H9 (cell line): ENCODE results near the gene SRRT. TPM values are rescaled to one million over a fixed set of nuclear protein-coding genes. Genes with fewer than 3 reads are reported as not detected.
A peak's percentile ranks its signal among the peaks of the same experiment; 100 is the strongest.

ENCODE experiments used
- DNase-seq: peaks from one replicate; pipeline ENCODE4 v3.0.0-alpha.2; 2017
- H2AFZ ChIP-seq: one replicate; pipeline ENCODE4 v1.6.1; 2013; ENCODE audit warnings: mild to moderate bottlenecking, low read length, control low read depth, moderate library complexity
- H2AK5ac ChIP-seq: 2 replicates; pipeline ENCODE4 v1.6.1; 2013; ENCODE audit warnings: low read length, control low read depth, mixed read lengths; ENCODE audit not compliant: insufficient read length
- H2BK120ac ChIP-seq: one replicate; pipeline ENCODE4 v1.6.1; 2013; ENCODE audit warnings: low read depth, mild to moderate bottlenecking, low read length, control low read depth, inconsistent platforms; ENCODE audit not compliant: poor library complexity, severe bottlenecking
- H2BK12ac ChIP-seq: 2 replicates; pipeline ENCODE4 v1.6.1; 2013; ENCODE audit warnings: low read length, control low read depth, mixed read lengths, low read depth; ENCODE audit not compliant: insufficient read length
- H2BK15ac ChIP-seq: 2 replicates; pipeline ENCODE4 v1.6.1; 2013; ENCODE audit warnings: low read depth, low read length, control low read depth
- H2BK20ac ChIP-seq: one replicate; pipeline ENCODE4 v1.6.1; 2013; ENCODE audit warnings: low read depth, mild to moderate bottlenecking, low read length, control low read depth, inconsistent platforms; ENCODE audit not compliant: poor library complexity, severe bottlenecking
- H2BK5ac ChIP-seq: 2 replicates; pipeline ENCODE4 v1.6.1; 2013; ENCODE audit warnings: low read length, control low read depth, mixed read lengths; ENCODE audit not compliant: insufficient read length
- H3K14ac ChIP-seq: 2 replicates; pipeline ENCODE4 v1.6.1; 2013; ENCODE audit warnings: low read length, control low read depth; ENCODE audit not compliant: insufficient read depth
- H3K18ac ChIP-seq: 2 replicates; pipeline ENCODE4 v1.6.1; 2013; ENCODE audit warnings: low read depth, mild to moderate bottlenecking, mixed read lengths, low read length, control low read depth; ENCODE audit not compliant: insufficient read length
- H3K23ac ChIP-seq: 2 replicates; pipeline ENCODE4 v1.6.1; 2013; ENCODE audit warnings: low read length, control low read depth, mixed read lengths, low read depth; ENCODE audit not compliant: insufficient read length
- H3K23me2 ChIP-seq: 2 replicates; pipeline ENCODE4 v1.6.1; 2013; ENCODE audit warnings: low read depth, mild to moderate bottlenecking, mixed read lengths, low read length, control low read depth; ENCODE audit not compliant: insufficient read length, poor library complexity, severe bottlenecking
- H3K27ac ChIP-seq: 2 replicates; pipeline ENCODE4 v1.5.1; 2013; ENCODE audit warnings: low read length, control low read depth, mixed read lengths, low read depth; ENCODE audit not compliant: insufficient read length
- H3K27me3 ChIP-seq: 2 replicates; pipeline ENCODE4 v1.6.1; 2013; ENCODE audit warnings: low read length, control low read depth, inconsistent platforms; ENCODE audit not compliant: insufficient read depth
- H3K4ac ChIP-seq: 2 replicates; pipeline ENCODE4 v1.6.1; 2013; ENCODE audit warnings: low read depth, mild to moderate bottlenecking, control low read depth, inconsistent platforms, low read length, moderate library complexity
- H3K4me1 ChIP-seq: 2 replicates; pipeline ENCODE4 v1.6.1; 2013; ENCODE audit warnings: low read length, control low read depth, inconsistent platforms; ENCODE audit not compliant: insufficient read depth
- H3K4me2 ChIP-seq: 2 replicates; pipeline ENCODE4 v1.6.1; 2013; ENCODE audit warnings: low read length, control low read depth, mixed read lengths; ENCODE audit not compliant: insufficient read length, insufficient read depth
- H3K56ac ChIP-seq: 2 replicates; pipeline ENCODE4 v1.6.1; 2013; ENCODE audit warnings: low read depth, mild to moderate bottlenecking, mixed read lengths, low read length, control low read depth; ENCODE audit not compliant: insufficient read length
- H3K79me1 ChIP-seq: 2 replicates; pipeline ENCODE4 v1.6.1; 2013; ENCODE audit warnings: low read depth, mild to moderate bottlenecking, moderate library complexity, low read length, control low read depth, inconsistent platforms; ENCODE audit not compliant: insufficient read depth, poor library complexity, severe bottlenecking
- H3K79me2 ChIP-seq: 2 replicates; pipeline ENCODE4 v1.6.1; 2013; ENCODE audit warnings: low read length, control low read depth, inconsistent platforms; ENCODE audit not compliant: insufficient read depth
- H3K9ac ChIP-seq: 2 replicates; pipeline ENCODE4 v1.6.1; 2013; ENCODE audit warnings: low read length, control low read depth, mixed read lengths; ENCODE audit not compliant: insufficient read length; ENCODE audit errors: extremely low read depth
- H3K9me3 ChIP-seq: one replicate; pipeline ENCODE4 v1.6.1; 2013; ENCODE audit warnings: low read depth, low read length, inconsistent platforms; ENCODE audit not compliant: control insufficient read depth
- H3T11ph ChIP-seq: one replicate; pipeline ENCODE4 v1.6.1; 2013; ENCODE audit warnings: mild to moderate bottlenecking, low read length, control low read depth, inconsistent platforms
- H4K20me1 ChIP-seq: one replicate; pipeline ENCODE4 v1.6.1; 2013; ENCODE audit not compliant: control insufficient read depth, insufficient read length, insufficient read depth
- H4K5ac ChIP-seq: 2 replicates; pipeline ENCODE4 v1.6.1; 2013; ENCODE audit warnings: low read depth, mild to moderate bottlenecking, mixed read lengths, low read length, control low read depth; ENCODE audit not compliant: insufficient read length
- H4K8ac ChIP-seq: replicated peaks from 2 replicates; pipeline ENCODE4 v1.6.1; 2013; ENCODE audit warnings: low read length, control low read depth, mixed read lengths, low read depth; ENCODE audit not compliant: insufficient read length
- H4K91ac ChIP-seq: 2 replicates; pipeline ENCODE4 v1.6.1; 2013; ENCODE audit warnings: low read depth, mild to moderate bottlenecking, moderate library complexity, mixed read lengths, low read length, control low read depth; ENCODE audit not compliant: insufficient read length
- H3K27ac Mint-ChIP-seq, 3 experiments: 2 replicates in 2 of 3; 3 replicates in 1 of 3; pipeline ENCODE4 v1.8.0; 2020 to 2021; ENCODE audit warnings: mixed read lengths in 3 of 3, mild to moderate bottlenecking in 1 of 3, moderate library complexity in 1 of 3
- H3K27me3 Mint-ChIP-seq: 2 replicates; pipeline ENCODE4 v1.8.0; 2021; ENCODE audit warnings: low read depth, mild to moderate bottlenecking, moderate library complexity, mixed read lengths
- H3K36me3 Mint-ChIP-seq, 3 experiments: 2 replicates in 2 of 3; 3 replicates in 1 of 3; pipeline ENCODE4 v1.8.0; 2020 to 2021; ENCODE audit warnings: low read depth in 3 of 3, mixed read lengths in 3 of 3; ENCODE audit not compliant: insufficient read depth in 1 of 3
- H3K4me1 Mint-ChIP-seq, 2 experiments: 2 replicates each; pipeline ENCODE4 v1.8.0; 2020; ENCODE audit warnings: mixed read lengths in 2 of 2
- H3K4me3 Mint-ChIP-seq, 2 experiments: 2 replicates in 1 of 2; 3 replicates in 1 of 2; pipeline ENCODE4 v1.8.0; 2020 to 2021; ENCODE audit warnings: mild to moderate bottlenecking in 2 of 2, mixed read lengths in 2 of 2, moderate library complexity in 1 of 2
- H3K9me3 Mint-ChIP-seq, 2 experiments: 2 replicates in 1 of 2; 3 replicates in 1 of 2; pipeline ENCODE4 v1.8.0; 2020; ENCODE audit warnings: mild to moderate bottlenecking in 2 of 2, mixed read lengths in 2 of 2, moderate library complexity in 1 of 2
- CTCF ChIP-seq: fragments of 200-600 bp; sonication (generic); conservative IDR thresholded peaks from 3 replicates; pipeline ENCODE4 v1.8.0; 2021; ENCODE audit warnings: antibody characterized with exemption, mild to moderate bottlenecking
- WGBS: extraction: QIAGEN DNeasy Blood & Tissue Kit; methylation state at CpG from one replicate; pipeline ENCODE4 v1.1.7; 2013; ENCODE audit warnings: missing lambda C conversion rate, low lambda C conversion rate, mixed read lengths; ENCODE audit not compliant: insufficient read length; ENCODE audit errors: extremely low coverage; 5-methylcytosine and 5-hydroxymethylcytosine counted together
- total RNA-seq: library from RNA; stranded (reverse); gene quantifications from 2 replicates; pipeline ENCODE4 v1.2.1, GENCODE V29; 2021

SRRT gene
- total RNA-seq, 1 experiment from 2014 or later: 373 TPM

- DNase-seq: peak; percentile 80
Observed at GRCh38 chr7:100894860-100895700, 20.2 kb downstream of the SRRT start.

More at GRCh38 chr7:100894860-100895700, 20.2 kb downstream of the SRRT start:
- H3K27ac Mint-ChIP-seq: no peak overlapping the region
- Histone ChIP-seq H4K8ac (no peak overlapping the region), H2AFZ (no peak overlapping the region), H3K79me2 (no peaks in the 10 kb centered on the region), H3K4me2 (peak overlapping the region; percentile 33), H3K9me3 (no peaks in the 10 kb centered on the region), H2BK20ac (no peak overlapping the region), H3K4me1 (peaks cover 2% of the 10 kb centered on the region; the same call in 1 of the 2 replicates), H4K20me1 (no peaks in the 10 kb centered on the region), H4K91ac (no peak overlapping the region), H3K23me2 (peaks cover 27% of the 10 kb centered on the region), H2BK15ac (no peak overlapping the region), H3K27me3 (peaks cover 7% of the 10 kb centered on the region), H3K79me1 (no peaks in the 10 kb centered on the region), H3K23ac (no peak overlapping the region), H3T11ph (no peak overlapping the region), H3K18ac (no peak overlapping the region), H3K14ac (no peak overlapping the region), H3K9ac (no peak overlapping the region), H4K5ac (no peak overlapping the region), H2AK5ac (no peak overlapping the region), H3K4ac (no peak overlapping the region), H3K27ac (no peak overlapping the region), H2BK12ac (no peak overlapping the region), H2BK120ac (no peak overlapping the region), H3K56ac (no peak overlapping the region), H2BK5ac (no peak overlapping the region)
- peaks cover 24 to 25% of the 10 kb centered on the region in 2 experiments for H3K4me1 Mint-ChIP-seq
- no CpG with 5 or more reads among the region's 83 CpGs for WGBS
- peak overlapping the region; percentile 54 to 71 for H3K4me3 Mint-ChIP-seq
- no peaks in the 10 kb centered on the region for H3K36me3 Mint-ChIP-seq
- peak; percentile 94 for TF ChIP-seq CTCF
- H3K9me3 Mint-ChIP-seq: no peaks in the 10 kb centered on the region; a peak in 2 of 5 replicates
- H3K27me3 Mint-ChIP-seq: peaks cover 25% of the 10 kb centered on the region
